GM12864 (cell line): Measurements from ENCODE around the gene PHF11.

Experiments used
- DNase-seq: peaks from one replicate; pipeline ENCODE4 v3.0.0-alpha.2; 2011; ENCODE audit warnings: low read depth
- H3K4me3 ChIP-seq: 2 replicates; pipeline ENCODE4 v1.5.1; 2011; ENCODE audit warnings: mild to moderate bottlenecking, low read depth, low read length, control low read depth
- TF ChIP-seq, protein P1 (sequence below): IDR thresholded peaks from 2 replicates; pipeline ENCODE4 v1.5.1; 2011; ENCODE audit warnings: low read depth, mild to moderate bottlenecking, moderate library complexity, low read length, control low read depth, inconsistent platforms; ENCODE audit errors: missing control alignments

Gene PHF11

DNA sequence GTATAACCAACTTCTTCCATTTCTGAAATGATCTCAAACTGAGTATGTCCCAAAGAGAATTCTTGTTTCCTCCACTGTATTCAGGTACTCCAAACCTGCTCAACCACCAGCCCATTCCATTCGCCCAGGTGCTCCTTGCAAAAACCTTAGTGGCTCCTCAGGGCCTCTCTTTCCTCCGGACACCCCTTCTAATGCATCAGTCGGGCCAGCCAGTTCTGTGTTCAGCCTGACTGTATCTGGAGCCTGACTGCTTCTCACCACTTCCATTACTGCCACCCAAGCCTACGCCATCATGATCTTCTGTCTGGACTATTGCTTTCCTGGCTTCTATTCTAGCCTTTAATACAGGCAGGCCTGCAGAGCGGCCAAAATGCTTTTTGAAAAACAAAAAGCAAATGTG, 1.5 kb downstream of the PHF11 start:
- DNase-seq = no peak
- H3K4me3 ChIP-seq = no peak overlapping the region
- TF ChIP-seq, protein P1, sequence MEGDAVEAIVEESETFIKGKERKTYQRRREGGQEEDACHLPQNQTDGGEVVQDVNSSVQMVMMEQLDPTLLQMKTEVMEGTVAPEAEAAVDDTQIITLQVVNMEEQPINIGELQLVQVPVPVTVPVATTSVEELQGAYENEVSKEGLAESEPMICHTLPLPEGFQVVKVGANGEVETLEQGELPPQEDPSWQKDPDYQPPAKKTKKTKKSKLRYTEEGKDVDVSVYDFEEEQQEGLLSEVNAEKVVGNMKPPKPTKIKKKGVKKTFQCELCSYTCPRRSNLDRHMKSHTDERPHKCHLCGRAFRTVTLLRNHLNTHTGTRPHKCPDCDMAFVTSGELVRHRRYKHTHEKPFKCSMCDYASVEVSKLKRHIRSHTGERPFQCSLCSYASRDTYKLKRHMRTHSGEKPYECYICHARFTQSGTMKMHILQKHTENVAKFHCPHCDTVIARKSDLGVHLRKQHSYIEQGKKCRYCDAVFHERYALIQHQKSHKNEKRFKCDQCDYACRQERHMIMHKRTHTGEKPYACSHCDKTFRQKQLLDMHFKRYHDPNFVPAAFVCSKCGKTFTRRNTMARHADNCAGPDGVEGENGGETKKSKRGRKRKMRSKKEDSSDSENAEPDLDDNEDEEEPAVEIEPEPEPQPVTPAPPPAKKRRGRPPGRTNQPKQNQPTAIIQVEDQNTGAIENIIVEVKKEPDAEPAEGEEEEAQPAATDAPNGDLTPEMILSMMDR = no peak

DNA sequence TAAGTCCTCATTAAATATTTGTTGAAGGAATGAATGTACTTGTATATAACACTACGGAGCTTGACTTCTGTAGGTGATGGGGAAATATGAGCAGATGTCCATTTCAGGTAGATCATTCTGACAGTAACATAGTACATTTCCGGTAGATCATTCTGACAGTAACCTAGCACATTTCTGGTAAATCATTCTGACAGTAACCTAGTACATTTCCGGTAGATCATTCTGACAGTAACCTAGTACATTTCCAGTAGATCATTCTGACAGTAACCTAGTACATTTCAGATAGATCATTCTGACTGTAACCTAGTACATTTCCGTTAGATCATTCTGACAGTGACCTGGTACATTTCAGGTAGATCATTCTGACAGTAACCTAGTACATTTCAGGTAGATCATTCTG, 2.5 kb downstream of the PHF11 start:
- TF ChIP-seq, protein P1 = no peak
- H3K4me3 ChIP-seq = no peak overlapping the region
- DNase-seq = no peak

DNA sequence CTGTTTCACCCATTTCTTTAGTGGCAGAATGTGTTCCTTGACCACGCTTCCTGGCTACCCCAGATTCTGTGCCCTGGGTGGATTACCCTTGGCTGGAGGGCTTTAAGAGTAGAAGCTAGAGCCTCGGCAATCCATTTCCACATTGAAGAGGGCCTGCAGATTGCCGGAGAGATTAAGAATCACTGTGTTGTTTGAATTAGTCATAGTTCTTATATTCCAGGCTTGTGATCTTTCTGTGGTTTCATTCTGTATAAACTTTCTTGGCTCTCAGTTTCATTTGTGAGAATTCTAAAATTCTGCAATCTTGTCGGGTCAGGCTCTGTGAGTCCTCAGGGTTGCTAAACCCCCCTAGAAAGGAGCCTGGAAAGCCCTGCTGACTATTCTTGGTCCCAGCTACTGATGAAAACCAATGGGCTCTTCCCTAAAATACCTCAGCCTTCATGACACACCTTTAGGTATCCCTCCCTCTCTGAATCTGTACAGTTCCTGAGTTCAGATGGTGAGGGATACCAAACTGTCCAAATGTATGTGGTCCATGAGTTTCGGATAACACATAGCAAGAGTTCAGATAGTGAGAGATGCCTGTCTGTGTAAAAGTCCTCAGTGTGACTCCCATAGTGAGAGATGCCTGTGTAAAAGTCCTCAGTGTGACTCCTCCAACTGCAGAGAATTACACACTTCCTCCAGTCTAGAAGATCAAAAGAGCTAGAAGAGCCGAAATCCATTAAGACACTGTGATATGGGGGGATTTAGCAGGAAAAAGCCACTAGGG, 4.3 kb downstream of the PHF11 start:
- no peak overlapping the region for H3K4me3 ChIP-seq
- TF ChIP-seq, protein P1 = no peak
- no peak for DNase-seq

DNA sequence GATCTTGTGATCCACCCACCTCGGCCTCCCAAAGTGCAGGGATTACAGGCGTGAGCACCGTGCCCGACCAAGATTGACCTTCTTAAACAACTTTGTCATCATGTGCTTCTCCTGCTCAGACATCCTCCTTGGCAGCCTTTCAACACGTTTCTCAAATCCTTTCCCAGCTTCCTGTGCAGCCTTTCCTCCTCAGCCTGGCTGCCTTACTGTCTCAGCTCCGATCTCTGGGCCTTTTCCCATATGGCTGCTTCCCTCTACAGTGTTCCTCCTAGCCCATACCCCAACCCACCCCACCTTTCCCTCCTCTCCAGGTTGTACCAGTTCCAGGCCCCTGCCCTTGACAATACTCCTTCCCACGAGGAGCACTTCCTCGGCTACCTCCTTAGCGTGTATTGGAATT, 7.2 kb downstream of the PHF11 start:
- TF ChIP-seq, protein P1 = no peak
- H3K4me3 ChIP-seq = no peak overlapping the region
- DNase-seq = no peak

DNA sequence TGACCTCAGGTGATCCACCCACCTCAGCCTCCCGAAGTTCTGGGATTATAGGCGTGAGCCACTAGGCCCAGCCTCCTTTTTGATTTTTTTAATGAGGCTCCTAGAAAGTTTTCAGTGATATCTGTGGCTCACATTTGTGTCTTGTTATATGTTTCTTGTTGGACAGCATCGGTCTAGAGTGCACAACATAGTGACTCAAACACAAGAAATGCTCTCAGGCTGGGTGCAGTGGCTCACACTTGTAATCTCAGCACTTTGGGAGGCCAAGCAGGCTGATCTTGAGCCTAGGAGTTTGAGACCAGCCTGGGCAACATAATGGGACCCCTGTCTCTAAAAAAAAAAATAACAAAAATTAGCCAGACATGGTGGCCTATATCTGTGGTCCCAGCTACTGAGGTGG, 8.2 kb downstream of the PHF11 start:
- DNase-seq = no peak
- no peak overlapping the region for H3K4me3 ChIP-seq
- TF ChIP-seq, protein P1 = no peak

DNA sequence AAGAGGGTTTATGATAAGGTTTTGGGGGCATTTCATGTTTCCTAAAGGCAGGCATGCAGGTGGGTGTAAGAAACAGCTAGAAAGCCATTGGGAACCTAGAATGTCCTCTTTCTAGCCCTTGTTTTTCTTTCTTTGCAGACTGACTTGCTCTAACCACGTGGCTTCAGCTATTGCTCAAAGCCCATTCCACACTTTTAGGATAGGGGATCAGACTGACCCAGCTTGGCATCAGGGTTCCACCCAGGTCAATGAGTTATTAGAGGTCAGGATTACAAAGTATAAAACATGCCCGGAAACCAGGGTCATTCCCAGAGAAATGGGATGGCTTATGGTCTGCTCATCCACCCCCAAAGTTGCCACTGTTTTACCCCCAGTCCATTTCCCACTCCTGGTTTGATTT, 16.8 kb downstream of the PHF11 start:
- TF ChIP-seq, protein P1 = no peak
- no peak for DNase-seq
- no peak overlapping the region for H3K4me3 ChIP-seq

DNA sequence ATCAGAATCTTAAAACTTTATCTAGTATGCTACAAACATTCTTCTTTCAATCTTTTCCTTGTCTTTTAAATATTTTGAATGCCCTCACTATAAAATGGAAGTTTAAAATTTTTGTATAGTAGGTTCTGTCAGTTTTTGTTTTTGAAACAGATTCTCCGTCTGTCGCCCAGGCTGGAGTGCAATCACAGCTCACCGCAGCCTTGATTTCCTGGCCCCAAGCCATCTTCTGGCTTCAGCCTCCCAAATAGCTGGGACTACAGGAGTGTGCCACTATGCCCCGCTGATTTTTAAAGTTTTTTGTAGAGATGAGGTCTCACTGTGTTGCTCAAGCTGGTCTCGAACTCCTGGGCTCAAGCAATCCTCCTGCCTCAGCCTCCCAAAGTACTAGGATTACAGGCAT, 20.7 kb downstream of the PHF11 start:
- TF ChIP-seq, protein P1 = no peak
- H3K4me3 ChIP-seq = no peak overlapping the region
- DNase-seq = no peak
